SKM-1 treated with dmso at 0.1 percent for 144 hours (cell line): Measurements from ENCODE around the gene OR8S1.
"Not testable (repeated sequence)": the region's sequence is repeated elsewhere in the genome, so short reads cannot be mapped to it uniquely, and the experiment has no call there.

Source experiments
- DNase-seq: peaks from one replicate; lab custom pipeline; 2025; ENCODE audit not compliant: unreplicated experiment; lab: John Stamatoyannopoulos, UW

Gene OR8S1, protein sequence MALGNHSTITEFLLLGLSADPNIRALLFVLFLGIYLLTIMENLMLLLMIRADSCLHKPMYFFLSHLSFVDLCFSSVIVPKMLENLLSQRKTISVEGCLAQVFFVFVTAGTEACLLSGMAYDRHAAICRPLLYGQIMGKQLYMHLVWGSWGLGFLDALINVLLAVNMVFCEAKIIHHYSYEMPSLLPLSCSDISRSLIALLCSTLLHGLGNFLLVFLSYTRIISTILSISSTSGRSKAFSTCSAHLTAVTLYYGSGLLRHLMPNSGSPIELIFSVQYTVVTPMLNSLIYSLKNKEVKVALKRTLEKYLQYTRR

DNA sequence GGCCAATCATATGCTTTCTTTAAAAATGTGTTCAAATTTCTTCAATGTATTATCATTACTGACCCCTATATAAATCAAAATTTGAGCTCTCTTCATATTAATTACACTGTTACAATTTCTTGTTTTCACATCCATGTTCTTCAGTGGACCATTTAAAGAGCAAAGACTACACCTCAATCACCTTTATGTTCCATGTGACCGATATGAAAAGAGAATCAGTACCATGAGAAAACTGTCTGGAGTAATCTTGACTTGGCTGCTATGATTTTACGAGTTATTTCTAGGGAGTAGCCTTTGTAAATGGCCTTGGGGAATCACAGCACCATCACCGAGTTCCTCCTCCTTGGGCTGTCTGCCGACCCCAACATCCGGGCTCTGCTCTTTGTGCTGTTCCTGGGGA lies at the start of gene OR8S1:
Gene OR8S1, plus strand, starts transcription at position 301 of the 400 bp plus-strand sequence. Its CDS starts 0 bp downstream, at position 301.
- no peak for DNase-seq

DNA sequence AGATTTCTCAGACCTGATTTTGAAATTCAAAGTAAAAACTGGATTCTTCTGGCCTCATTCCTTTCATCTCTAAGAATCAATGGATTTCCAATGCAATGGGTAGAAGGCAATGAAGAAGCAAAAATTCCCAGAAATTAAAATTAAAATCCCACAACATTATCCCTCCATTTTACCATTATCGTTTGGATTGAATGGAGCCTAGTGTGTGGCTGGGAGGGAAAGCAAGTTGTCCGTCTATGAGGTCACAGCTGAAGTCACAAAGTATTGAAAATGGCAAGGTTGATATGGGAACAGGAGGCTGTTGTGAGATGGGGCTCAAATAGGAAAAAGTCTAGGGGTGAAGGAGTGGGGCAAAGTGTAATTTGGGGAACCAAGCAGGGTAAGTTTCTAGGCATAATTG lies 43.2 kb upstream of the OR8S1 start, which contains the start of gene C12orf54:
Gene C12orf54, plus strand, starts transcription at position 301 of the 400 bp plus-strand sequence. CDS start 799 bp downstream, outside the sequence.
- no peak for DNase-seq

GRCh38 chr12:48482930-48483329 lies 42.5 kb upstream of the OR8S1 start:
- DNase-seq = no peak

DNA sequence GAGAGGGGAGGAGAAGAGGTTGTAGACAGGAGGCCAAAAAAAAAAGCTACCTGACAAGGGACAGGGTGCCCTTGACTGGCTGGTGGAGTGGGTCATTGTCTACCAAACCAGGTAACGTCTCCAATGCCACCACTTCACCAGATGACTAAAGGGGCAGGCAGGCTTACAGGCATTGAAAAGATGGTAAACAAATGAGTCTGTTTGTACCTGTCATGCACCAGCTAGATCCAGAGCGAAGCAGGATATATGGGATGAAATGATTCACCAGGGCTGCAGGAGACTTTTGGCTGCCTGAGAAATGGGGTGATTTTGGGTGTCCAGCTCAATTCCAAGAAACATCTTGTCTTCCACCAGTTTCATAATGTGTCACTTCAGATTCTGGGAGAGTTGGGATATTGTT lies 39.2 kb upstream of the OR8S1 start:
- no peak for DNase-seq

DNA sequence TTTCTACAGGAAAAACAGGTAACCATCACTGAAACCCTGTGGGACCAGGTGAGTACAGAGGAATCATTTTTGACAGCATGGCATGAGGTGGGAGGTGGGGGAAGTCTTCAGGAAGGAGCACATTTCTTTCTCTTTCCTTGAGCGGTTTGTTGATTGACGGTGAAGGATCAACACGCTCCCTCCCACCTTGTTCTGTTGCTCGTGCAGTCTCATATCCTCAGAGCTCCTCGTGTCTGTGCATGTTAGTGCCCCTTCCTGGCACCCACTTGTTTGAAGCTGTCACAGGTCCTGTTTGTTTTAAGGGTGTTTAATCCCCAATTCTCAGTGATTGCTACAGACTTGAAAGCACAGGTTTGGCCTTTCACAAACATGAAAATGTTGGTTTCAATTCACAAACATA lies 38.8 kb upstream of the OR8S1 start:
- DNase-seq = no peak

DNA sequence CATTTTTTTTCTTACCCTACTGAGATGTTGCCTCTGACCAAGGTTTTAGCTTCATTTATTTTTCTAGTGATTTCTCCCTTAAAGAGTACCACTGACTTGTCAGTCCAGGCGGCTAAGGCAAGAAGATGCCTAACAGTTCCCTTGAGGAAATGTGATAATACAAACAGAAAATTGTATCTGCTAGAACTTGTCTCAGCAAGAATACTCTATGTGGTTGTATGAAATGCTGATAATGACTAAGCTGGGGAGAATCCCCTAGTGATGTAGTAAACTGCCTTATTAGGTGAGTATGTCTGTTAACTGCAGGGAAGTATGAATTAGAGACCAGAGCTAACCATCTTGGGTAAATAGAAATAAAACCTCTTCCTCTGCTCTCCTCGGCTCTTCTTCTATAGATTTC lies 36.4 kb upstream of the OR8S1 start:
- DNase-seq = no peak

DNA sequence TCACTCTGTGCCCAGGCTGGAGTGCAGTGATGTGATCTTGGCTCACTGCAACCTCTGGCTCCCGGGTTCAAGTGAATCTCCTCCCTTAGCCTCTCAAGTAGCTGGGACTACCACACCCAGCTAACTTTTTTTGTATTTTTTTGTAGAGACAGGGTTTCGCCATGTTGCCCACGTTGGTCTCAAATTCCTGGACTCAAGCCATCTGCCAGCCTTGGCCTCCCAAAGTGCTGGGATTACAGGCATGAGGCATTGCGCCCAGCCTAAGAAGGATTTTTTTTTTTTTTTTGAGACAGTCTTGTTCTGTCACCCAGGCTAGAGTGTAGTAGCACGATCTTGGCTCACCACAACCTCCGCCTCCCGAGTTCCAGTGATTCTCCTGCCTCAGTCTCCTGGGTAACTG lies 36.0 kb upstream of the OR8S1 start:
- not testable (repeated sequence) for DNase-seq

DNA sequence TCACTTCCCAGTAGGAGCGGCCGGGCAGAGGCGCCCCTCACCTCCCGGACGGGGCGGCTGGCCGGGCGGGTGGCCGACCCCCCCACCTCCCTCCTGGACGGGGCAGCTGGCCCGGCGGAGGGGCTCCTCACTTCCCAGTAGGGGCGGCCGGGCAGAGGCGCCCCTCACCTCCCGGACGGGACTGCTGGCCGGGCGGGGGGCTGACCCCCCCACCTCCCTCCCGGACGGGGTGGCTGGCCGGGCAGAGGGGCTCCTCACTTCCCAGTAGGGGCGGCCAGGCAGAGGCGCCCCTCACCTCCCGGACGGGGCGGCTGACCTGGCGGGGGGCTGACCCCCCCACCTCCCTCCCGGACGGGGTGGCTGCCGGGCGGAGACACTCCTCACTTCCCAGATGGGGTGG lies 25.2 kb upstream of the OR8S1 start:
- DNase-seq = not testable (repeated sequence)

- DNase-seq = not testable (repeated sequence)
Observed at GRCh38 chr12:48506836-48507235, 18.6 kb upstream of the OR8S1 start.

- DNase-seq = no peak
Observed at GRCh38 chr12:48508987-48509386, 16.4 kb upstream of the OR8S1 start.

- DNase-seq = no peak
Observed at GRCh38 chr12:48510111-48510510, 15.3 kb upstream of the OR8S1 start.

GRCh38 chr12:48512855-48513254 lies 12.6 kb upstream of the OR8S1 start:
- no peak for DNase-seq

- DNase-seq = no peak
Observed at GRCh38 chr12:48514728-48515127, 10.7 kb upstream of the OR8S1 start.

DNA sequence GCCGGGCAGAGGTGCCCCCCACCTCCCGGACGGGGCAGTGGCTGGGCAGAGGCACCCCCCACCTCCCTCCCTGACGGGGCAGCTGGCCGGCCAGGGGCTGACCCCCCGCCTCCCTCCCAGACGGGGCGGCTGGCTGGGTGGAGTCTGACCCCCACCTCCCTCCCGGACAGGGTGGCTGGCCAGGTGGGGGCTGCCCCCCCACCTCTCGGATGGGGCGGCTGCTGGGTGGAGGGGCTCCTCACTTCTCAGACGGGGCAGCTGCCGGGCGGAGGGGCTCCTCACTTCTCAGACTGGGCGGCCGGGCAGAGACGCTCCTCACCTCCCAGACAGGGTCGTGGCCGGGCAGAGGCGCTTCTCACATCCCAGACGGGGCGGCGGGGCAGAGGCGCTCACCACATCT lies 5.1 kb upstream of the OR8S1 start:
- DNase-seq = not testable (repeated sequence)

GRCh38 chr12:48527891-48528670 lies 2.6 kb downstream of the OR8S1 start:
- no peak for DNase-seq

GRCh38 chr12:48532601-48533000 lies 7.2 kb downstream of the OR8S1 start:
- DNase-seq = no peak

DNA sequence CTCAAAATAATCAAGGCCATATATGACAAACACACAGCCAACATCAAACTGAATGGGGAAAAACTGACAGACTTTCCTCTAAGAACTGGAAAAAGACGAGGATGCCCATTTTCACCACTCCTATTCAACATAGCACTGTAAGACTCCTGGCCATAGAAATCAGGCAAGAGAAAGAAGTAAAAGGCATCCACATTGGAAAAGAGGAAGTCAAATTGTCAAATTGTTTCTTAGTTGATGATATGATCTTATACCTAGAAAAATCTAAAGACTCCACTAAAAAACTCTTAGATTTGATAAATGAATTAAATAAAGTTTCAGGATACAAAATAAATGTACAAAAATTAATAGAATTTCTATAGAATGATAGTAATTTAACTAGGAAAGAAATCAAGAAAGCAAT lies 11.2 kb downstream of the OR8S1 start:
- DNase-seq = no peak

DNA sequence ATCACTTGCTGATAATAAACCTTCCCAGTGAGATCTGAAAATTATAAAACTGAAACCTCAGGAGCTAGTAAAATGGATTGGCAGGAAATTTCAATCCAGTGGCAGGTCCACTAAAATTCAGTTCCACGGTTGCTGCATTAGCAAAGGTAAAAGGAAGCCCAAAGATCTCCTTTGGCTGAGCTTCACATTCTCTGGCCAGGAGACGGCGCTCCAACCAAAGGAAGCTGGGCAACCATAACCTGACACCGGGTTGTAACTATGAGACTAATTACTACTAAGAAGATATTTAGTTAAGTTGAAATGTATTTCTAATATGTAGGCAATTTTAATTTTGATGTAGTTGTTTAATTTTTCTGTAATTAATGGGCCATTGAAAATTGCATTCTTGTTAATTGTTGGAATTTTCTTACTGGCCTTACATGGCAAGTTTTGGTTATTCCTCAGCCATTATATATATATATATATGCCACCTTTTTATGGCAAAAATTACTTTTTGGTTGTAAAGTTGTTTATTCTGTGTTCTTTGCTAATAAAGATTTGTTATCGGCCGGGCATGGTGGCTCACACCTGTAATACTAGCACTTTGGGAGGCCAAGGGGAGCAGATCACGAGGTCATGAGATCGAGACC lies 17.0 kb downstream of the OR8S1 start:
- peak; percentile 32 for DNase-seq

- DNase-seq = no peak
Observed at GRCh38 chr12:48545833-48546469, 20.5 kb downstream of the OR8S1 start.

GRCh38 chr12:48547012-48547411 lies 21.6 kb downstream of the OR8S1 start:
- not testable (repeated sequence) for DNase-seq

DNA sequence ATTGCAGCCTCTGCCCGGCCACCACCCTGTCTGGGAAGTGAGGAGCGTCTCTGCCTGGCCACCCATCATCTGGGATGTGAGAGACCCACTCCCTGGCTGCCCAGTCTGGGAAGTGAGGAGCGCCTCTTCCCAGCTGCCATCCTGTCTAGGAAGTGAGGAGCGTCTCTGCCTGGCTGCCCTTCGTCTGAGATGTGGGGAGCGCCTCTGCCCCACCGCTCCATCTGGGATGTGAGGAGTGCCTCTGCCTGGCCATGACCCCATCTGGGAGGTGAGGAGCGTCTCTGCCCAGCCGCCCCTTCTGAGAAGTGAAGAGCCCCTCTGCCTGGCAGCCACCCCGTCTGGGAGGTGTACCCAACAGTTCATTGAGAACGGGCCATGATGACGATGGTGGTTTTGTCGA lies 26.2 kb downstream of the OR8S1 start:
- not testable (repeated sequence) for DNase-seq
